MCF 10A (cell line): Measurements from ENCODE around the gene NRROS. TPM values are rescaled to one million over a fixed set of nuclear protein-coding genes. Genes with fewer than 3 reads are reported as not detected.
"Not testable (repeated sequence)": the region's sequence is repeated elsewhere in the genome, so short reads cannot be mapped to it uniquely, and the experiment has no call there.

Experiments used
- BruUV-seq: library from RNA; stranded (reverse); fragments of 400-500 nt; replicated peaks from 2 replicates; lab custom pipeline; 2021; lab: Mats Ljungman, UMichigan
- CTCF ChIA-PET: fragments of 300-600 bp; sonication (Branson Sonifier 250); formaldehyde crosslinking; extraction: SDS; loops from one replicate; lab custom pipeline; 2021; ENCODE audit warnings: antibody characterized with exemption, inconsistent platforms; lab: Yijun Ruan, JAX
- POLR2A ChIA-PET: fragments of 300-600, 350-650 bp; sonication (Branson Sonifier 250); formaldehyde crosslinking; extraction: SDS; loops from one replicate; lab custom pipeline; 2020; ENCODE audit warnings: antibody characterized with exemption, inconsistent platforms; lab: Yijun Ruan, JAX
- DNase-seq: peaks from one replicate; pipeline ENCODE4 v3.0.0-alpha.2; 2018; ENCODE audit not compliant: unreplicated experiment
- H3K27ac Mint-ChIP-seq: one replicate; pipeline ENCODE4 v1.8.0; 2022; ENCODE audit warnings: mild to moderate bottlenecking, low read depth, mixed read lengths; ENCODE audit not compliant: unreplicated experiment
- H3K27me3 Mint-ChIP-seq: one replicate; pipeline ENCODE4 v1.8.0; 2022; ENCODE audit warnings: mixed read lengths; ENCODE audit not compliant: insufficient read depth, unreplicated experiment
- H3K36me3 Mint-ChIP-seq: one replicate; pipeline ENCODE4 v1.8.0; 2022; ENCODE audit warnings: mild to moderate bottlenecking, moderate library complexity, mixed read lengths; ENCODE audit not compliant: insufficient read depth, unreplicated experiment
- H3K4me1 Mint-ChIP-seq: one replicate; pipeline ENCODE4 v1.8.0; 2022; ENCODE audit warnings: mixed read lengths; ENCODE audit not compliant: insufficient read depth, unreplicated experiment
- H3K4me3 Mint-ChIP-seq: one replicate; pipeline ENCODE4 v1.8.0; 2022; ENCODE audit warnings: mild to moderate bottlenecking, moderate library complexity, mixed read lengths; ENCODE audit not compliant: unreplicated experiment
- H3K9me3 Mint-ChIP-seq: one replicate; pipeline ENCODE4 v1.8.0; 2022; ENCODE audit warnings: mixed read lengths; ENCODE audit not compliant: unreplicated experiment
- intact Hi-C: fragments of 100-400 bp; cut with micrococcal nuclease; formaldehyde crosslinking; loops from 2 replicates; pipeline ENCODE4 v1.14.1; 2022
- total RNA-seq: library from RNA; stranded (reverse); gene quantifications from 2 replicates; pipeline ENCODE4 v1.2.3, GENCODE V29; 2022
- TF ChIP-seq, protein P1 (sequence below): fragments of 200-600 bp; IDR thresholded peaks from one replicate; pipeline ENCODE4 v1.8.0; 2022; ENCODE audit warnings: antibody characterized with exemption, mild to moderate bottlenecking; ENCODE audit not compliant: unreplicated experiment

Gene NRROS
- total RNA-seq, 1 experiment from 2014 or later = not detected

GRCh38 chr3:196611761-196612483, 27.6 kb upstream of the NRROS start:
- DNase-seq = no peak
- no TSS peak for BruUV-seq
- TF ChIP-seq, protein P1, sequence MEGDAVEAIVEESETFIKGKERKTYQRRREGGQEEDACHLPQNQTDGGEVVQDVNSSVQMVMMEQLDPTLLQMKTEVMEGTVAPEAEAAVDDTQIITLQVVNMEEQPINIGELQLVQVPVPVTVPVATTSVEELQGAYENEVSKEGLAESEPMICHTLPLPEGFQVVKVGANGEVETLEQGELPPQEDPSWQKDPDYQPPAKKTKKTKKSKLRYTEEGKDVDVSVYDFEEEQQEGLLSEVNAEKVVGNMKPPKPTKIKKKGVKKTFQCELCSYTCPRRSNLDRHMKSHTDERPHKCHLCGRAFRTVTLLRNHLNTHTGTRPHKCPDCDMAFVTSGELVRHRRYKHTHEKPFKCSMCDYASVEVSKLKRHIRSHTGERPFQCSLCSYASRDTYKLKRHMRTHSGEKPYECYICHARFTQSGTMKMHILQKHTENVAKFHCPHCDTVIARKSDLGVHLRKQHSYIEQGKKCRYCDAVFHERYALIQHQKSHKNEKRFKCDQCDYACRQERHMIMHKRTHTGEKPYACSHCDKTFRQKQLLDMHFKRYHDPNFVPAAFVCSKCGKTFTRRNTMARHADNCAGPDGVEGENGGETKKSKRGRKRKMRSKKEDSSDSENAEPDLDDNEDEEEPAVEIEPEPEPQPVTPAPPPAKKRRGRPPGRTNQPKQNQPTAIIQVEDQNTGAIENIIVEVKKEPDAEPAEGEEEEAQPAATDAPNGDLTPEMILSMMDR = no peak
- CTCF ChIA-PET = interaction anchor here (0.6 to 10.2 kb wide), 6 partner anchors 74 to 538 kb away, joined by 3 to 149 read pairs (median 5); partner anchors contain the start of gene NCBP2
- Mint-ChIP-seq H3K4me3 (no peak overlapping the region), H3K4me1 (peaks cover 9% of the 10 kb centered on the region), H3K36me3 (no peaks in the 10 kb centered on the region), H3K9me3 (peaks cover 7% of the 10 kb centered on the region), H3K27ac (no peak overlapping the region), H3K27me3 (no peaks in the 10 kb centered on the region)
- intact Hi-C loops = no loop called here
- POLR2A ChIA-PET = interaction anchor here (0.6 to 0.9 kb wide), 2 partner anchors 39 to 44 kb away, joined by 3 read pairs; partner anchors contain the start of genes FBXO45 and WDR53

DNA sequence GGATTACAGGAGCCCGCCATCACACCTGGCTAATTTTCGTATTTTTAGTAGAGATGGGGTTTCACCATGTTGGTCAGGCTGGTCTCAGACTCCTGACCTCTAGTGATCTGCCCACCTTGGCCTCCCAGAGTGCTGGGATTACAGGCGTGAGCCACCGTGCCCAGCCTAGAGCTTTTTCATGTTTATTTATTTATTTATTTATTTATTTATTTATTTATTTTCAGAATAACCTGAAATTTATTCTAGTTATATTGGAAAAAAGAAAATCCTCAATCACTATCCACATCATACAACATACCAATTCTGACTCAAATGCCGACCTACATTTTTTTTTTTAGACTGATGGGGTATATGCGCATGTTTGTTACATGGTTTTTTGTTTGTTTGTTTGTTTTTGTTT, 24.3 kb upstream of the NRROS start:
- H3K4me1 Mint-ChIP-seq, H3K27ac Mint-ChIP-seq, H3K27me3 Mint-ChIP-seq, BruUV-seq, H3K36me3 Mint-ChIP-seq, H3K4me3 Mint-ChIP-seq, DNase-seq, intact Hi-C loops, POLR2A ChIA-PET, H3K9me3 Mint-ChIP-seq: not testable (repeated sequence)
- CTCF ChIA-PET = interaction anchor here (0.7 to 10.2 kb wide), 2 partner anchors 71 to 264 kb away, joined by 3 to 149 read pairs; no protein-coding TSS in a partner anchor

- Mint-ChIP-seq H3K9me3 (no peaks in the 10 kb centered on the region), H3K4me3 (no peak overlapping the region), H3K27ac (no peak overlapping the region), H3K4me1 (no peaks in the 10 kb centered on the region), H3K27me3 (no peaks in the 10 kb centered on the region), H3K36me3 (no peaks in the 10 kb centered on the region)
- CTCF ChIA-PET = interaction anchor here (0.6 to 1.0 kb wide), 2 partner anchors 37 to 65 kb away, joined by 3 read pairs; no protein-coding TSS in a partner anchor
- POLR2A ChIA-PET = interaction anchor here (1.4 kb wide), 1 partner anchor 9 kb away, joined by 3 read pairs; no protein-coding TSS in a partner anchor
- intact Hi-C loops = no loop called here
- no TSS peak for BruUV-seq
- DNase-seq = no peak
- TF ChIP-seq, protein P1 = no peak
Measured at GRCh38 chr3:196617256-196617655, 22.2 kb upstream of the NRROS start.

DNA sequence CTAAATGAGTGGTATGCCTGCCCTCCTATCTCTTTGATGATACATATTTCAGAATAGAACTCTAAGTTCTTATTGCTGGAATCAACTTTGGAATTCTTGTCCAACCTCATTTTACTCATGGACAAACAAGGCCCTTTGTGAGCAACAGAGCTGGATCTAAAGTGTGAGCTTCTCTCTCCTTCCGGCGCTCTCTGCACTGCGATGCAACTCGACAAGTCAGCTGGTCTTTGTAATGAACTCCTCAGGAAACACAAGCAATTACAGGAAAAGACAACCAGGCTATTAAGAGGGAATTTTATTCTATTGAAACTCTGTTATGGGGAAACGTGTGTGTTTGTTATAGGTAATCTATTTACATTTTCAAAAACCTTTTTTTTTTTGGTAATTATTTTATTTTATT, 20.3 kb upstream of the NRROS start:
- Mint-ChIP-seq H3K4me1 (no peaks in the 10 kb centered on the region), H3K4me3 (no peak overlapping the region), H3K9me3 (no peaks in the 10 kb centered on the region), H3K36me3 (no peaks in the 10 kb centered on the region), H3K27ac (no peak overlapping the region), H3K27me3 (no peaks in the 10 kb centered on the region)
- ChIA-PET CTCF (no interaction called here), POLR2A (interaction anchor here (1.6 kb wide), 1 partner anchor 10 kb away, joined by 4 read pairs; no protein-coding TSS in a partner anchor)
- TF ChIP-seq, protein P1 = no peak
- BruUV-seq = no TSS peak
- intact Hi-C loops = no loop called here
- no peak for DNase-seq

DNA sequence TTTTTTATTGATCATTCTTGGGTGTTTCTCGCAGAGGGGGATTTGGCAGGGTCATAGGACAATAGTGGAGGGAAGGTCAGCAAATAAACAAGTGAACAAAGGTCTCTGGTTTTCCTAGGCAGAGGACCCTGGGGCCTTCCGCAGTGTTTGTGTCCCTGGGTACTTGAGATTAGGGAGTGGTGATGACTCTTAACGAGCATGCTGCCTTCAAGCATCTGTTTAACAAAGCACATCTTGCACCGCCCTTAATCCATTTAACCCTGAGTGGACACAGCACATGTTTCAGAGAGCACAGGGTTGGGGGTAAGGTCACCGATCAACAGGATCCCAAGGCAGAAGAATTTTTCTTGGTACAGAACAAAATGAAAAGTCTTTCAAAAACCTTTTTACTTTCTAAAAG, 19.9 kb upstream of the NRROS start:
- H3K9me3 Mint-ChIP-seq, H3K27me3 Mint-ChIP-seq, H3K36me3 Mint-ChIP-seq, H3K4me1 Mint-ChIP-seq, intact Hi-C loops, H3K27ac Mint-ChIP-seq, H3K4me3 Mint-ChIP-seq, CTCF ChIA-PET, DNase-seq, BruUV-seq: not testable (repeated sequence)
- POLR2A ChIA-PET = interaction anchor here (1.6 kb wide), 1 partner anchor 10 kb away, joined by 4 read pairs; no protein-coding TSS in a partner anchor
